Fibroblast of the aortic adventitia (primary cell): Measurements from ENCODE around the gene GABRE. TPM values are rescaled to one million over a fixed set of nuclear protein-coding genes. Genes with fewer than 3 reads are reported as not detected.
A peak's percentile ranks its signal among the peaks of the same experiment; 100 is the strongest.

Experiments used
- DNase-seq: peaks from one replicate; pipeline ENCODE4 v3.0.0-alpha.2; 2010; ENCODE audit warnings: low read depth
- H3K4me3 ChIP-seq: 2 replicates; pipeline ENCODE4 v1.5.1; 2011; ENCODE audit warnings: low read depth, mild to moderate bottlenecking, control low read depth, low read length, moderate library complexity
- CTCF ChIP-seq: IDR thresholded peaks from 2 replicates; pipeline ENCODE4 v1.5.1; 2011; ENCODE audit warnings: mild to moderate bottlenecking, low read length, control low read depth, inconsistent platforms; ENCODE audit not compliant: insufficient read depth
- total RNA-seq: library from RNA; depleted of rRNA; stranded (reverse); fragments of >200 nt; gene quantifications from 2 replicates; pipeline ENCODE4 v1.2.3, GENCODE V29; 2012; ENCODE audit warnings: low replicate concordance

Gene GABRE
- total RNA-seq, 1 donor, result 33.2 TPM

- DNase-seq, result no peak
- no peak for TF ChIP-seq CTCF
- H3K4me3 ChIP-seq, result no peak overlapping the region
Measured at GRCh38 chrX:151938172-151938571, 36.3 kb downstream of the GABRE start.

GRCh38 chrX:151935358-151935757 is 39.1 kb downstream of the GABRE start:
- TF ChIP-seq CTCF, result no peak
- DNase-seq, result no peak
- H3K4me3 ChIP-seq, result no peak overlapping the region

GRCh38 chrX:151929126-151929525 is 45.4 kb downstream of the GABRE start:
- peak; percentile 60 for DNase-seq
- no peak overlapping the region for H3K4me3 ChIP-seq
- TF ChIP-seq CTCF, result no peak

GRCh38 chrX:151923648-151924047 is 50.8 kb downstream of the GABRE start:
- no peak for DNase-seq
- no peak overlapping the region for H3K4me3 ChIP-seq
- TF ChIP-seq CTCF, result no peak

- no peak overlapping the region for H3K4me3 ChIP-seq
- DNase-seq, result no peak
- TF ChIP-seq CTCF, result no peak
Measured at GRCh38 chrX:151922692-151923091, 51.8 kb downstream of the GABRE start.

- no peak for DNase-seq
- TF ChIP-seq CTCF, result no peak
- no peak overlapping the region for H3K4me3 ChIP-seq
Measured at GRCh38 chrX:151921866-151922265, 52.6 kb downstream of the GABRE start.

- H3K4me3 ChIP-seq, result no peak overlapping the region
- DNase-seq, result no peak
- no peak for TF ChIP-seq CTCF
Measured at GRCh38 chrX:151921292-151921691, 53.2 kb downstream of the GABRE start.
